HG03378 (cell line): ENCODE results near the gene PEX19.

ENCODE experiments used
- ATAC-seq: cut with Tn5 transposase; IDR thresholded peaks from one replicate; pipeline ENCODE4 v1.9.1; 2021; ENCODE audit warnings: mild to moderate bottlenecking, moderate library complexity; ENCODE audit not compliant: unreplicated experiment

PEX19 gene

DNA sequence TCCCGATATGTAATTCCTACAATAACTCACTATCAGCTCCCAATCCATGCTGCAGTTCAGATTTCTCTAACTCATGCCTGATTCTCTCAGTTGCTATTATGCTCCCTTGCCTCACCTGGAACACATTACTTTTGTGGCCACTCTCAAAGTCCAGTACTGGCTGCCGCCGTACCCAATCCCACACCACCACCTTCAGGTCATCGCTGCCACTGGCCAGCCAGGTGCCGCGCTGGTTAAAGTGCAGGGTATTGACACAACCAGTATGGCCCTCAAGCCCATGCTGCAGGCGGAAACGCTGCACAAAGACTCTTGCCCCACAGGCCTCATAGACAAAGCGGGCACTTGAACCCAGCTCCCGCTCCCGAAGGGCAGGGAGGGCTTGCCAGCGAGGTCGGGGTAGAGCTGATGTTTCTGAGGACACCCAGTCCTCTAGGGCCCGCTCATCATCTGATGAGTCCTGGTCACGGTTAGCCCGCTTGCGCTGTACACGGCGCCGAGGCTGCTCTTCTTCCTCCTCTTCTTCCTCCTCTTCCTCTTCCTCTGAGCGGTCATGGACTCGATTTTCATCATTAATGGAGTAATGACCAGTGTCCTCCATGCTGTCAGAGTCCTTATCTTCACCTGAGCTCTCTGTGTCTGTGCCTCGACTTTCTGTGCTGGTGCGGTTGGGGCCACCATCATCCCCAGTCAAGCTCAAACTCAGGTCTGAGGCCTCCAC is 45.2 kb downstream of the PEX19 start:
- no peak for ATAC-seq

GRCh38 chr1:160238408-160238807 is 46.5 kb downstream of the PEX19 start:
- ATAC-seq: no peak

DNA sequence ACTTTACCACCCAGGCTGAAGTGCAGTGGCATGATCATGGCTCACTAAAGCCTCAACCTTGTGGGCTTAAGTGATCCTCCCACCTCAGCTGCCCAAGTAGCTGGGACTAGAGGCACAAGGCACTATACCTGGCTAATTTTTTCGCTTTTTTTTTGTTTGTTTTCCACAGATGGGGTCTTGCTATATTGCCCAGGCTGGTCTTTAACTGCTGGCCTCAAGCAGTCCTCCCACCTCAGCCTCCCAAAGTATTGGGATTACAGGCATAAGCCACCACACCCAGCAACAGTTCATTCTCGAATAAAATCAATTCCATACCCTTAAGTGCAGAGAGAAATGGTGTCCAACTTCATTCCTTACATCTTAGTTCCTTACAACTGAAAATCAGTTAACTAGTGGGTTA is 47.4 kb downstream of the PEX19 start:
- ATAC-seq: no peak

DNA sequence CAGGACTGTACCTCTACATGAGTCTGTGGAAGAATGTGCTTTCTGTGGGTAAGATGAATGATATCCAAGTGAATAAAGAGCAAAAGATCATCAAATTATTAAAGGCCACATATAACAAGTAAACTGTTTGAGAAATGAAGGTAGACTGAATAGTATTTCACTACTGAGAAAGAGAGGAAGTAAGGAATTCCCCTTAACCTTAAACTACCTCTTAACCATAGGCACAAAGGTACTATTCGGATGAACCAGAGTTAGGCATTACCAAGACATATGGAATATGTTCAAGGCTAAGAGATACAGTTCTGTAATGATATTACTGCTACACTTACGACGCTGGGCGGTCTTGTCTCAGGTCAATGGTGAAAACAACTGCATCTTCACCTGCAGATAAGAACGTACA is 48.1 kb downstream of the PEX19 start:
- ATAC-seq: no peak

- ATAC-seq: no peak
These were observed 52.0 kb downstream of the PEX19 start for GRCh38 chr1:160232911-160233310.

- no peak for ATAC-seq
These were observed 56.5 kb downstream of the PEX19 start for GRCh38 chr1:160228431-160228830.

DNA sequence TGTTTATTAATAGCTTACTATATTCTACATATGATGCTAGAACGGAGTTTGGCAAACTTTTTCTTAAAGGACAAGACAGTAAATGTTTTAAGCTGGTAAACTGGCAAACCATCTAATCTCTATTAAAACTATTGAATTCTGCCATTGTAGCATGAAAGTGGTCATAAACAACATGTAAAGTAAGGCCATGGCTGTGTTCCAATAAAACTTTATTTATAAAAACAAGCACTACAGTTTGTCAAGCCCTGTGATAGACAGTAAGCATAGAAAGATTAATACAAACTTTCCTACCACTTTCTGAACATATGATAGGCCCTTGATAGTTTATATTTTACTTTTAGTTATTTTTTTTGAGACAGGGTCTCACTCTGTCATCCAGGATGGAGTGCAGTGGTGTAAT is 57.4 kb downstream of the PEX19 start:
- no peak for ATAC-seq

DNA sequence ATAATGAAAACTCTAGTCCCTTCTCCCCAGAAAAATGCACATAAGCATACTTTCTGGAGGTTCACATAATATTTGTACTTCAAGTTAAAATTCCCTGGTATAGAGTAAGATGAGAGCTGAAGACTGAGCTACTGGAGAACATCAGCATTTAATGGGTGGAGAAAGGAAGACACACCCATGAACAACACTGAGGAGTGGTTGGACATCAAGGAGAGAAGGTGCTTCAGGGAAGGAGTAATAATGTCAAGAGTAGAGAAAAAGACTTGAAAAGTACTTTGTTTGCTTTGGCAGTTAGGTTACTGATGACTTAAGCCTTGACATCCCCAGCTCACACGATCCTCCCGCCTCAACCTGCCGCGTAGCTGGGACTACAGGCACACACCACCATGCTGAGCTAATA is 57.9 kb downstream of the PEX19 start:
- ATAC-seq: no peak
